ENCODE data around the gene SLC35D3. TPM values are rescaled to one million over a fixed set of nuclear protein-coding genes. Genes with fewer than 3 reads are reported as not detected.

Gene SLC35D3, protein sequence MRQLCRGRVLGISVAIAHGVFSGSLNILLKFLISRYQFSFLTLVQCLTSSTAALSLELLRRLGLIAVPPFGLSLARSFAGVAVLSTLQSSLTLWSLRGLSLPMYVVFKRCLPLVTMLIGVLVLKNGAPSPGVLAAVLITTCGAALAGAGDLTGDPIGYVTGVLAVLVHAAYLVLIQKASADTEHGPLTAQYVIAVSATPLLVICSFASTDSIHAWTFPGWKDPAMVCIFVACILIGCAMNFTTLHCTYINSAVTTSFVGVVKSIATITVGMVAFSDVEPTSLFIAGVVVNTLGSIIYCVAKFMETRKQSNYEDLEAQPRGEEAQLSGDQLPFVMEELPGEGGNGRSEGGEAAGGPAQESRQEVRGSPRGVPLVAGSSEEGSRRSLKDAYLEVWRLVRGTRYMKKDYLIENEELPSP
- total RNA-seq, result not detected in 2 replicates

DNA sequence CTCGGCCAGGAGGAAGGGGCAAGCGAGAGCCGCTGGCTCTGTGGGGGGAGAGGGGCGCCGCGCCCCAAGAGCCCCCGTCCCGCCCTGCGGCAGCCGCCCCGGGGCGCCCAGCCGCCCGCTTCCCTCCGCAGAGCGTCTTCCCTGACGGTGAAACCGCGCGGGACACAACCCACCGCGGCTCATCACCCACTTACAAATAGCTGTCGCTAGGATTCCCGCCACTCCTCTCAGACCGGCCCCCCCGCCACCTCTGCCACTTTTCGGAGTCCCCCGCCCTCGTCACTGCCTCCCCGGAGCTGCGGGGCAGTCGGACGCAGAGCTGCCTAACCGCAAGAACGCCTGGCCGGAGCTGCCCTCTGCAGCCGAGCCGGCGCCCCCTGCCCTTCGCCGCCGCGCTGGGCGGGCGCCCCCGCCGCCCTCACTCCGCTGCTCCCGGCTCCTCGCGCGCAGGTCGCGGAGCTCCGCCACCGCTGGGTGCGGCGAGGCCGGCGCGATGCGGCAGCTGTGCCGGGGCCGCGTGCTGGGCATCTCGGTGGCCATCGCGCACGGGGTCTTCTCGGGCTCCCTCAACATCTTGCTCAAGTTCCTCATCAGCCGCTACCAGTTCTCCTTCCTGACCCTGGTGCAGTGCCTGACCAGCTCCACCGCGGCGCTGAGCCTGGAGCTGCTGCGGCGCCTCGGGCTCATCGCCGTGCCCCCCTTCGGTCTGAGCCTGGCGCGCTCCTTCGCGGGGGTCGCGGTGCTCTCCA, at the start of gene SLC35D3:
Gene SLC35D3 (plus strand): TSS at position 366 of the 749 bp plus-strand sequence. CDS start 128 bp downstream, at position 494.

Small RNAs within 50 kb of the gene (small RNA-seq; reads per million reads assigned to genes)
- gene RF00019 (not detected), gene RPL35AP3 (not detected)

Other genes starting within 250 kb of the SLC35D3 start
- gene MAP3K5, start 129.8 kb upstream of the SLC35D3 start, total RNA-seq, result 7.5 and 7.8 TPM in 2 replicates
- 3.8 and 4.2 TPM in 2 replicates for gene PEX7, start 99.7 kb upstream of the SLC35D3 start, total RNA-seq
- 0.19 and 0.33 TPM in 2 replicates for gene IL20RA, start 122.7 kb downstream of the SLC35D3 start, total RNA-seq

Data from vein endothelial cell (primary cell).